GM18520 (cell line): ENCODE data around the gene ANKRD65.
"Not testable (repeated sequence)": the region's sequence is repeated elsewhere in the genome, so short reads cannot be mapped to it uniquely, and the experiment has no call there.

Experiments used
- ATAC-seq: cut with Tn5 transposase; IDR thresholded peaks from one replicate; pipeline ENCODE4 v1.9.1; 2021; ENCODE audit not compliant: unreplicated experiment

ANKRD65 gene

DNA sequence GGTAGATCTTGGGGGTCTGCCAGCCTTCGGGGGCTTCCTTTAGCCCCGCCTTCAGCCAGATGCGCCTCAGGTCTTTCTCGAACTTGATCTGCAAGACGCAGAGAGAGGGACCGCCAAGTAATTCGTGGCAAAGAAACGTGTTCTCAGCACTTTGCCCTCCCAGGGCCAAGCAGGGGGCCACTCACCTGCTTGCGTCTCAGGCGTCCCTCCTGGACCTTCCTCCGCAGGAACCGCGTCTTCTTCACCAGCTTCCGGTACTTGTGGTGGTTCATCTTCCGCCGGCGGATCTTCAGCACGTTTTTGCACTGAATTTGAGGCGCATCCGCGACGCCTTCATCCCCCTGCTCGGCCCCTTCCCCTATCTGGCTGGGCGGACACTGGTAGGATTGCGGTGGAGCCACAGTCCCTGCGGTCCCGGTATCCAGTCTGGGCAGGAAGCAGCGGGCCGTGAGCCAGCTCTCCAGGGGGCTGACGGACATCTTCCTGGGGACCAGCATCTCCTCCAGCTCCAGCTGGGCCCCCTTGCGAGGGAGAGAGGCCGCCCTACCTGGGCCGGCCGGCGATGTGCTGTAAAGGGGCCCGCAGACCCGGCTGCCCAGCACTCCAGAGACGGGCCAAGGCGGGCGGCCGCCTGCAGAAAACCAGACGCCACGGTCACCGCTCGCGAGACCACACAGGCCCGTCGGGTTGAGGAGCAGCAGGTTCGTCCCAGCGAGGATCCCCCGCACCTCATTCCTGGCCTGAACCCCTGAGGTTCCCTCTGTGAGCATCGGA, 47.1 kb downstream of the ANKRD65 start:
- no peak for ATAC-seq

- no peak for ATAC-seq
These were observed 47.8 kb downstream of the ANKRD65 start for GRCh38 chr1:1373051-1373814.

- no peak for ATAC-seq
These were observed 49.0 kb downstream of the ANKRD65 start for GRCh38 chr1:1371746-1372711.

DNA sequence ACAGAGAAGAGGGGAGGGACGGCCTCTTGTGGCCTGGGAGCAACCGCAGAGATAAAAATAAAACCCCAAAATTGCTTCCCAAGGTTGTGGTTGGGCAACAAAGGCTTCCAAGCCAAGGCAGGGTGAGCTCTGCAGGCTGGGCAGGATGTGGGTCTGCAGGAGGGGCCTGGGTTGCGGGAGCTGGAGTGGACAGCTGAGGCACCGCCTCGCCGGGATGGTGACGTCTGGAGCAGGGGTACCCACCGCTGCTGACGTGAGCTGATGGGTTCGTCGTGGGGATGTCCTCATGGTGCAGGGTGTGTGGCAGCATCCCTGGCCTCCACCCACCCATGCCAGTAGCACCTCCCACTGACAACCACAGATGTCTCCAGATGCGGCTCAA, 49.7 kb downstream of the ANKRD65 start:
- ATAC-seq = no peak

- ATAC-seq = no peak
These were observed 50.2 kb downstream of the ANKRD65 start for GRCh38 chr1:1370771-1371300.

DNA sequence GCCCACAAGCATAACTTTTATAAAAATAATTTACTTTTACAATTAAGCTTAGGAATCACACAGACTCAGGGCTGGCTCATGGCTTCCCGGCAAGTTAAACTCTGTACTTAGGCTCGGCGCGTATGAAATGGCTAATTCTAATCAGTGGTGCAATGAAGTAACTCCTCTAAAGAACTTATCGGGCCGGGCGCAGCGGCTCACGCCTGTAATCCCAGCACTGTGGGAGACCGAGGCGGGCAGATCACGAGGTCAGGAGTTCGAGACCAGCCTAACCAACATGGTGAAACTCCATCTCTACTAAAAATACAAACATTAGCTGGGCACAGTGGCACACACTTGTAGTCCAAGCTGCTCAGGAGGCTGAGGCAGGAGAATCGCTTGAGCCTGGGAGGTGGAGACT, 51.0 kb downstream of the ANKRD65 start:
- not testable (repeated sequence) for ATAC-seq
